Thoracic aorta (tissue), 2 donors: ENCODE results near the gene FAM237A. TPM values are rescaled to one million over a fixed set of nuclear protein-coding genes. Genes with fewer than 3 reads are reported as not detected.

Experiments used
- ATAC-seq: fragments of 150-250 bp; one replicate; pipeline ENCODE4 v1.8.0; 2017; ENCODE audit warnings: low read depth; ENCODE audit not compliant: insufficient number of reproducible peaks, low FRiP score
- DNase-seq: peaks from one replicate; pipeline ENCODE4 v3.0.0-alpha.2; 2020; ENCODE audit warnings: low spot score
- H3K27ac ChIP-seq, 2 donors: fragments of 200-600 bp; sonication (generic); 1 replicate in 1 of 2; 2 replicates in 1 of 2; pipeline ENCODE4 v1.5.1; 2016; ENCODE audit warnings: mild to moderate bottlenecking in 2 of 2, moderate library complexity in 2 of 2
- H3K27me3 ChIP-seq: fragments of 200-600 bp; sonication (generic); replicated peaks from 2 replicates; pipeline ENCODE4 v1.6.0; 2016; ENCODE audit warnings: mild to moderate bottlenecking; ENCODE audit not compliant: insufficient read depth
- H3K36me3 ChIP-seq: fragments of 200-600 bp; sonication (generic); one replicate; pipeline ENCODE4 v1.5.1; 2016
- H3K4me1 ChIP-seq, 2 donors: fragments of 200-600 bp; sonication (generic); 1 replicate in 1 of 2; 2 replicates in 1 of 2; pipeline versions ENCODE4 v1.5.1 to v1.6.0; 2016; ENCODE audit warnings: low read depth in 2 of 2, mild to moderate bottlenecking in 1 of 2; ENCODE audit not compliant: control insufficient read depth in 1 of 2
- H3K4me3 ChIP-seq: fragments of 200-600 bp; sonication (generic); 2 replicates; pipeline ENCODE4 v1.5.1; 2016; ENCODE audit warnings: mild to moderate bottlenecking
- H3K9me3 ChIP-seq: fragments of 200-600 bp; sonication (generic); 2 replicates; pipeline ENCODE4 v1.5.1; 2016
- CTCF ChIP-seq: fragments of 200-600 bp; sonication (generic); IDR thresholded peaks from one replicate; pipeline ENCODE4 v1.5.1; 2019; ENCODE audit warnings: antibody characterized with exemption
- total RNA-seq, 2 donors: library from RNA; depleted of rRNA; stranded (reverse); fragments of >200 nt; gene quantifications; one replicate each; pipeline versions ENCODE4 v1.1.0 to v1.2.3, GENCODE V29; 2016

FAM237A gene
- total RNA-seq, 2 donors from 2014 or later: not detected

- ATAC-seq: no peak
- no peaks in the 10 kb centered on the region for H3K4me1 ChIP-seq
- TF ChIP-seq CTCF: no peak
- no peaks in the 10 kb centered on the region for H3K36me3 ChIP-seq
- H3K9me3 ChIP-seq: no peaks in the 10 kb centered on the region
- no peak overlapping the region for H3K27ac ChIP-seq
- no peak overlapping the region for H3K4me3 ChIP-seq
- no peak for DNase-seq
- H3K27me3 ChIP-seq: no peaks in the 10 kb centered on the region
These were observed 1.1 kb upstream of the FAM237A start for GRCh38 chr2:206641226-206641625.

DNA sequence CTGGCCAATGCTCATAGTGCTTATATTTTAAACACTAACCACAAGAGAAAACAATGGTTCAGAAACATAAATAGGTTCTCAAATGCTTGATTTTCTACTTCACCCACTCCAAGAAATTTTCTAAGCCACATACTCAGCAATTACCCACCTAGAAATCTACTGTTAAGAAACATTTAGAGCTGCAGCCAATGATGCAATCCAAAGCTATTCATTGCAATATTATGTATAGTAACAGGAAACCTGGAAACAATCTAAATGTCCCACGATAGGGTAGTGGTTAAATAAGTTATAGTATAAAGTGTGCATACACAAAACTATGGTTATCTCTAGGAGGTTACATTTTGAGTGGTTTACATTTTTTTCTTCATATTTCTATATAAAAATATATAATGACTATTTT is 5.7 kb downstream of the FAM237A start:
- Histone ChIP-seq H3K9me3 (no peaks in the 10 kb centered on the region), H3K36me3 (no peaks in the 10 kb centered on the region), H3K4me3 (no peak overlapping the region), H3K4me1 (no peaks in the 10 kb centered on the region), H3K27ac (no peak overlapping the region), H3K27me3 (no peaks in the 10 kb centered on the region)
- DNase-seq (no peak), ATAC-seq (no peak)
- TF ChIP-seq CTCF: no peak

DNA sequence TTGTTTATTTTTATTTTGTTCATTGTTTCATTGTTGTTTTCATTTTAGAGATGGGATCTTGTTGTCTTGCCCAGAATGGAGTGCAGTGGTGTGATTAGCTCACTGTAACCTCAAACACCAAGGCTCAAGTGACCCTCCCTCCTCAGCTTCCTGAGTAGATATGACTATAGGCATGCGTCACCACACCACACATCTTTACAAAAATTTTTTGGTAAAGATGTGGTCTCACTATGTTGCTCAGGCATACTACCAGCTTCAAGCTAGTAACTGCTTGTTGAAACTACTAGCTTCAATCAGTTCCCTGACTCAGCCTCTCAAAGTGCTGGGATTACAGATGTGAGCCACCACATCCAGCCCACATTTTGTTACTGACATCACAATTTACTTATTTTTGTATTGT is 14.8 kb downstream of the FAM237A start:
- H3K27me3 ChIP-seq: no peaks in the 10 kb centered on the region
- no peaks in the 10 kb centered on the region for H3K4me1 ChIP-seq
- ATAC-seq: no peak
- DNase-seq: no peak
- no peak overlapping the region for H3K4me3 ChIP-seq
- no peak for TF ChIP-seq CTCF
- H3K27ac ChIP-seq: no peak overlapping the region
- H3K36me3 ChIP-seq: no peaks in the 10 kb centered on the region
- no peaks in the 10 kb centered on the region for H3K9me3 ChIP-seq

GRCh38 chr2:206665251-206665650 is 23.0 kb downstream of the FAM237A start:
- DNase-seq (no peak), ATAC-seq (no peak)
- no peak for TF ChIP-seq CTCF
- H3K36me3 ChIP-seq: no peaks in the 10 kb centered on the region
- H3K9me3 ChIP-seq: no peaks in the 10 kb centered on the region
- H3K4me3 ChIP-seq: no peak overlapping the region
- no peaks in the 10 kb centered on the region for H3K27me3 ChIP-seq
- no peaks in the 10 kb centered on the region for H3K4me1 ChIP-seq
- no peak overlapping the region for H3K27ac ChIP-seq

DNA sequence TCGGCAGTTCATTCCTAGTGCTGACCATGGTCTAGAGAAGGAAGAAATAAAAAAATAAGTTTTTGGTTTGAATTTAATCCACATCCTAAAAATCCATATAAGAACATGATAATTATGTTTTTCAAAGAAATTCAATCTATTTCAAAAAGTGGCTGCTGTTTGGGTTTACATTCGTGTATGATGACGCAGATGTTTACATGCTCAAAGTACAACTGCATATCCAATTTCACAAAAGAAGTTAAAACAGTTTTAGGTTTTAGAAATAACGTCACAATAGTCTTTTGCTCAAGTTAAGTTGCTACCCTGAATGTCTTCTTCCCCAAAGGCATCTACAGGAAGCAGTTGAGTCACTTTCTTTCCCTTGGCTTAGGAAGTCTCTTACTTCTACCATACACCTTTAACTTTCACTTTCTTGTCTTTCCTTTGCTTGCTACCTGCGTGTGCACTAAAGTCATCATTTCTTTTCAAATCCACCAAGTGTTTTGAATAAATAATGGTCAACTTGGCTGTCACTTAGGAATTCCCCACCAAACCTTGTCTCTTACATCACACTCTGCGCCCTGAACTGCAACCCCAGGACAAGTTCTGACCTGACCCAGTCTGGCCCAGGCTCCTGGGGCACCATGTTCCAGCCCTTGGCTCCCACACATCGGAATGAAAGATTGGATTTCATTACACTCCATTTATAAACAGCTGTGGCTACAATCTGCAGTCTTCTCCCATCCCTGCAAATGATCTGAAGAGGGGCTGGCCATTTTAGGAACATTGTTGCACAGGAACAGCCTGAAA is 28.4 kb downstream of the FAM237A start:
- Histone ChIP-seq H3K9me3 (no peaks in the 10 kb centered on the region), H3K4me3 (no peak overlapping the region), H3K4me1 (no peaks in the 10 kb centered on the region), H3K36me3 (no peaks in the 10 kb centered on the region), H3K27me3 (no peaks in the 10 kb centered on the region), H3K27ac (no peak overlapping the region)
- no peak for ATAC-seq
- DNase-seq: no peak
- TF ChIP-seq CTCF: no peak
